Endothelial cell of umbilical vein (primary cell): ENCODE measurements around the gene MYZAP. TPM values are rescaled to one million over a fixed set of nuclear protein-coding genes. Genes with fewer than 3 reads are reported as not detected.

Source experiments
- BruUV-seq: library from RNA; stranded (reverse); fragments of 400-500 nt; replicated peaks from 2 replicates; lab custom pipeline; 2021; lab: Mats Ljungman, UMichigan
- CTCF ChIA-PET: fragments of 300-600, 350-600 bp; sonication (Branson Sonifier 250); formaldehyde crosslinking; loops from one replicate; lab custom pipeline; 2021; ENCODE audit warnings: antibody characterized with exemption, inconsistent platforms; lab: Charles Lee
- POLR2A ChIA-PET: fragments of 300-600, 350-600 bp; sonication (Branson Sonifier 250); formaldehyde crosslinking; loops from one replicate; lab custom pipeline; 2021; ENCODE audit warnings: antibody characterized with exemption, inconsistent platforms; lab: Charles Lee
- DNase-seq: peaks from one replicate; pipeline ENCODE4 v3.0.0-alpha.2; 2011; ENCODE audit warnings: low read depth, low spot score
- FAIRE-seq: peaks from 2 replicates; lab custom pipeline; 2011; peaks lifted over from hg19 to GRCh38; lab: Jason Lieb, UNC
- H2AFZ ChIP-seq: 2 replicates; pipeline ENCODE4 v1.6.0; 2012; ENCODE audit warnings: low read depth, low read length, control low read depth, inconsistent platforms
- H3K27ac ChIP-seq: 2 replicates; pipeline ENCODE4 v1.5.1; 2011; ENCODE audit warnings: low read depth, mild to moderate bottlenecking, control low read depth, low read length, moderate library complexity; ENCODE audit not compliant: insufficient read depth
- H3K27me3 ChIP-seq, 2 experiments: 2 replicates each; pipeline versions ENCODE4 v1.6.0 to v1.6.1; 2011; ENCODE audit warnings: low read length in 2 of 2, mixed read lengths in 1 of 2; ENCODE audit not compliant: control insufficient read depth in 2 of 2, insufficient read depth in 2 of 2
- H3K36me3 ChIP-seq, 2 experiments: 2 replicates in 1 of 2; 3 replicates in 1 of 2; pipeline ENCODE4 v1.5.1; 2011; ENCODE audit warnings: low read length in 2 of 2, mild to moderate bottlenecking in 1 of 2, moderate library complexity in 1 of 2; ENCODE audit not compliant: control insufficient read depth in 2 of 2, insufficient read depth in 2 of 2; ENCODE audit errors: extremely low read depth in 1 of 2
- H3K4me1 ChIP-seq: 3 replicates; pipeline ENCODE4 v1.5.1; 2011; ENCODE audit warnings: mild to moderate bottlenecking, low read length; ENCODE audit not compliant: control insufficient read depth, insufficient read depth; ENCODE audit errors: extremely low read depth
- H3K4me2 ChIP-seq: 2 replicates; pipeline ENCODE4 v1.6.1; 2011; ENCODE audit warnings: low read length, control low read depth, mixed read lengths; ENCODE audit not compliant: insufficient read depth
- H3K4me3 ChIP-seq, 3 experiments: fragments of 200-600 bp in 1 of 3; sonication (generic), shearing (Covaris generic) in 1 of 3; replicated peaks in 1 of 3; 2 replicates each; pipeline ENCODE4 v1.5.1; 2011 to 2016; ENCODE audit warnings: control low read depth in 3 of 3, low read length in 3 of 3, mild to moderate bottlenecking in 2 of 3, inconsistent platforms in 1 of 3, low read depth in 1 of 3, moderate library complexity in 1 of 3; ENCODE audit not compliant: insufficient read depth in 1 of 3
- H3K79me2 ChIP-seq: 2 replicates; pipeline ENCODE4 v1.6.0; 2012; ENCODE audit warnings: low read length, inconsistent platforms; ENCODE audit not compliant: control insufficient read depth, insufficient read depth
- H3K9ac ChIP-seq: replicated peaks from 2 replicates; pipeline ENCODE3; 2011; ENCODE audit warnings: low read length, control low read depth; ENCODE audit not compliant: insufficient read depth; ENCODE audit errors: extremely low read depth
- H3K9me1 ChIP-seq: replicated peaks from 3 replicates; pipeline ENCODE4 v1.6.0; 2011; ENCODE audit warnings: mild to moderate bottlenecking, low read length; ENCODE audit not compliant: control insufficient read depth, insufficient read depth; ENCODE audit errors: extremely low read depth
- H3K9me3 ChIP-seq: replicated peaks from 2 replicates; pipeline ENCODE4 v1.5.1; 2012; ENCODE audit warnings: low read length, inconsistent platforms; ENCODE audit not compliant: control insufficient read depth, insufficient read depth
- H4K20me1 ChIP-seq: replicated peaks from 2 replicates; pipeline ENCODE3; 2011; ENCODE audit warnings: mild to moderate bottlenecking, low read length; ENCODE audit not compliant: control insufficient read depth, insufficient read depth; ENCODE audit errors: extremely low read depth
- CTCF ChIP-seq, 2 donors: IDR thresholded peaks; 1 replicate in 1 of 2; 2 replicates in 1 of 2; pipeline ENCODE4 v1.5.1; 2011; ENCODE audit warnings: low read length in 2 of 2, mild to moderate bottlenecking in 2 of 2, moderate library complexity in 2 of 2, control low read depth in 1 of 2, inconsistent platforms in 1 of 2, low read depth in 1 of 2; ENCODE audit not compliant: insufficient read depth in 1 of 2; ENCODE audit errors: extremely low read depth in 1 of 2
- EZH2 ChIP-seq: IDR thresholded peaks from 2 replicates; pipeline ENCODE4 v1.6.1; 2012; ENCODE audit warnings: borderline replicate concordance, low read depth, mild to moderate bottlenecking, moderate library complexity, low read length, inconsistent platforms; ENCODE audit not compliant: severe bottlenecking
- MYC ChIP-seq: IDR thresholded peaks from one replicate; pipeline ENCODE4 v1.6.1; 2011; ENCODE audit warnings: mild to moderate bottlenecking, low read depth, low read length
- POLR2AphosphoS5 ChIP-seq: IDR thresholded peaks from 2 replicates; pipeline ENCODE4 v1.6.1; 2012; ENCODE audit warnings: low read depth, mild to moderate bottlenecking, control low read depth, low read length, moderate library complexity; ENCODE audit not compliant: insufficient read depth
- dilution Hi-C: fragments of 300-500 bp; cut with MboI; formaldehyde crosslinking; loops from one replicate; pipeline ENCODE4 v1.15.0; 2019; ENCODE audit warnings: low sequenced_read_pairs; ENCODE audit not compliant: extremely low pct_ligation_motif_present
- intact Hi-C: fragments of 100-400 bp; cut with micrococcal nuclease; formaldehyde crosslinking; loops from one replicate; pipeline ENCODE4 v1.10.0; 2022
- polyA plus RNA-seq, 4 experiments: library from polyadenylated mRNA; depleted of rRNA in 3 of 4; stranded (reverse) in 3 of 4; unstranded in 1 of 4; fragments of >200 nt; gene quantifications; 2 replicates each; pipeline versions ENCODE4 v1.2.1 to v1.2.3, GENCODE V29; 2011 to 2012; ENCODE audit warnings: missing spikeins in 1 of 4
- total RNA-seq: library from RNA; stranded (reverse); gene quantifications from 2 replicates; pipeline ENCODE4 v1.2.3, GENCODE V29; 2021

The MYZAP gene
- total and polyA plus RNA-seq, 2 donors (not counting 3 experiments of a cell fraction or from before 2014, with no cell fraction given), result 6.3 to 8.1 TPM

- dilution Hi-C loops, result no loop called here
- Histone ChIP-seq H3K9me3 (no peaks in the 10 kb centered on the region), H2AFZ (no peak overlapping the region), H3K4me1 (peaks cover 9% of the 10 kb centered on the region), H3K27me3 (no peaks in the 10 kb centered on the region), H3K27ac (no peak overlapping the region), H4K20me1 (no peaks in the 10 kb centered on the region), H3K79me2 (no peaks in the 10 kb centered on the region), H3K36me3 (no peaks in the 10 kb centered on the region), H3K4me2 (no peak overlapping the region), H3K9ac (no peak overlapping the region), H3K4me3 (no peak overlapping the region), H3K9me1 (no peaks in the 10 kb centered on the region)
- no TSS peak for BruUV-seq
- TF ChIP-seq CTCF (IDR thresholded peaks at IDR 0.05; ENCODE audit: extremely low read depth in 1 of 2, insufficient read depth in 1 of 2, low read depth in 1 of 2, low read length in 2 of 2) (no peak), MYC (no peak), POLR2AphosphoS5 (no peak), EZH2 (no peak)
- POLR2A ChIA-PET, result no interaction called here
- DNase-seq, result peak; percentile 78
- FAIRE-seq, result no peak
- intact Hi-C loops, result no loop called here
- CTCF ChIA-PET, result interaction anchor here (0.7 to 1.3 kb wide), 4 partner anchors 10 to 34 kb away, joined by 3 to 5 read pairs (median 3); no protein-coding TSS in a partner anchor
These were observed 3.5 kb downstream of the MYZAP start for GRCh38 chr15:57595011-57595866.
